ENCODE data around the gene RSRC1. TPM values are rescaled to one million over a fixed set of nuclear protein-coding genes. Genes with fewer than 3 reads are reported as not detected.

RSRC1 gene
- total RNA-seq, 4 donors from 2014 or later, result 27.7 to 36.7 (median 31.9) TPM

GRCh38 chr3:158519776-158520175, 409.9 kb downstream of the RSRC1 start:
- intact Hi-C loops (cut with DNase I; ENCODE audit: low total_unique reads) (no loop called here), in situ Hi-C loops (cut with MboI; ENCODE audit: low sequenced_read_pairs in 4 of 4) (no loop called here)
- H3K4me1 ChIP-seq, result no peaks in the 10 kb centered on the region
- no peaks in the 10 kb centered on the region for H3K27me3 ChIP-seq
- DNase-seq, result no peak
- no peak overlapping the region for H3K27ac ChIP-seq
- no peak for TF ChIP-seq POLR2A (IDR thresholded peaks at IDR 0.05)
- no peak for TF ChIP-seq CTCF (IDR thresholded peaks at IDR 0.05 in 4 of 5, conservative IDR thresholded peaks at IDR 0.05 in 1 of 5)
- H3K4me3 ChIP-seq, result no peak overlapping the region
- no peak for ATAC-seq
- H3K9me3 ChIP-seq, result no peaks in the 10 kb centered on the region
- no peaks in the 10 kb centered on the region for H3K36me3 ChIP-seq

- in situ Hi-C loops (cut with MboI; ENCODE audit: low sequenced_read_pairs in 4 of 4), result no loop called here
- intact Hi-C loops (cut with DNase I; ENCODE audit: low total_unique reads), result no loop called here
Measured at GRCh38 chr3:158520433-158520832, 410.5 kb downstream of the RSRC1 start.

GRCh38 chr3:158522221-158523136, 412.6 kb downstream of the RSRC1 start:
- no peak for TF ChIP-seq CTCF (IDR thresholded peaks at IDR 0.05 in 4 of 5, conservative IDR thresholded peaks at IDR 0.05 in 1 of 5)
- TF ChIP-seq POLR2A (IDR thresholded peaks at IDR 0.05), result no peak
- DNase-seq, result no peak
- H3K9me3 ChIP-seq, result no peaks in the 10 kb centered on the region
- no peaks in the 10 kb centered on the region for H3K27me3 ChIP-seq
- no peak overlapping the region for H3K27ac ChIP-seq
- no peak for ATAC-seq
- no peaks in the 10 kb centered on the region for H3K4me1 ChIP-seq
- intact Hi-C loops (cut with DNase I; ENCODE audit: low total_unique reads), result no loop called here
- in situ Hi-C loops (cut with MboI; ENCODE audit: low sequenced_read_pairs in 4 of 4), result no loop called here
- H3K4me3 ChIP-seq, result no peak overlapping the region
- H3K36me3 ChIP-seq, result no peaks in the 10 kb centered on the region

More at GRCh38 chr3:158520433-158520832, 410.5 kb downstream of the RSRC1 start:
- DNase-seq (no peak), ATAC-seq (no peak)
- no peak for TF ChIP-seq POLR2A (IDR thresholded peaks at IDR 0.05)
- no peak for TF ChIP-seq CTCF (IDR thresholded peaks at IDR 0.05 in 4 of 5, conservative IDR thresholded peaks at IDR 0.05 in 1 of 5)
- Histone ChIP-seq H3K36me3 (no peaks in the 10 kb centered on the region), H3K4me1 (no peaks in the 10 kb centered on the region), H3K9me3 (no peaks in the 10 kb centered on the region), H3K27me3 (no peaks in the 10 kb centered on the region), H3K27ac (no peak overlapping the region), H3K4me3 (no peak overlapping the region)

- DNase-seq, result no peak
- Histone ChIP-seq H3K27me3 (no peaks in the 10 kb centered on the region), H3K4me1 (no peaks in the 10 kb centered on the region), H3K9me3 (no peaks in the 10 kb centered on the region), H3K4me3 (no peak overlapping the region), H3K36me3 (no peaks in the 10 kb centered on the region), H3K27ac (no peak overlapping the region)
- no peak for ATAC-seq
- TF ChIP-seq CTCF (IDR thresholded peaks at IDR 0.05 in 4 of 5, conservative IDR thresholded peaks at IDR 0.05 in 1 of 5) (no peak), POLR2A (IDR thresholded peaks at IDR 0.05) (no peak)
- intact Hi-C loops (cut with DNase I; ENCODE audit: low total_unique reads) (no loop called here), in situ Hi-C loops (cut with MboI; ENCODE audit: low sequenced_read_pairs in 4 of 4) (loop anchor here in 2 of 4 donors (25.0 kb wide), 1 partner anchor 916 kb away; no protein-coding TSS in a partner anchor)
Measured at GRCh38 chr3:158528076-158528674, 418.3 kb downstream of the RSRC1 start.

Measured in gastrocnemius medialis (tissue), 4 donors.